Measurements from ENCODE around the gene ZNF518A. TPM values are rescaled to one million over a fixed set of nuclear protein-coding genes. Genes with fewer than 3 reads are reported as not detected.

Gene ZNF518A
- total and polyA plus RNA-seq, 2 of the 8 experiments (the other 6 are each of a cell fraction or from before 2014, with no cell fraction given) = 6.6 to 34.8 TPM

DNA sequence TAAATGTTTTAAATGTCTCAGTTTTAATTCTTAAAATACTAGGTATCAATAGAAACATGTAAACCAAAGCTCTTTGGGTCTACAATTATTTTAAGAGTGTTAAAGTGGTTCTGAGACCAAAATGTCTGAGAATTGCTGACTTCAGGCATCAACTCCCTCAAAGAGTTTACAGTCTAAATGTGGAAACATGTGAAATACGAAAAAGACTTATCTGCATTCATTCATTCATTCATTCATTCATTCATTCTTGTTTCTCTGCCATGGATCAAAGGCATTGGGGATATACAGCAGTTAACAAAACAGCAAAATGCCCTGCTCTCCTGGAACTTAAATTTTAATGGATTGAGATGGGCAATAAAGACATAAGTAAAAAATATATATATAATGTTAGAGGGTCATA is 71.4 kb downstream of the ZNF518A start:
- ChIA-PET CTCF (ENCODE audit: partially characterized antibody) (interaction anchor here (0.6 to 1.9 kb wide), 2 partner anchors 28 to 674 kb away, joined by 4 to 5 read pairs; no protein-coding TSS in a partner anchor), POLR2A (ENCODE audit: partially characterized antibody) (no interaction called here)
- Histone ChIP-seq H3K27ac (ENCODE audit: low read depth, low read length) (no peak overlapping the region), H3K79me1 (ENCODE audit: low read depth, low read length) (no peaks in the 10 kb centered on the region), H4K8ac (ENCODE audit: extremely low read depth, insufficient read depth, low read length) (no peak overlapping the region), H2BK12ac (ENCODE audit: low read depth, low read length) (no peak overlapping the region), H3K9me3 (ENCODE audit: insufficient read depth in 2 of 2, low read depth in 1 of 2, low read length in 1 of 2) (no peaks in the 10 kb centered on the region), H3K18ac (ENCODE audit: extremely low read depth, low read length) (no peak overlapping the region), H3K56ac (replicated peaks; ENCODE audit: insufficient read length, low read depth, low read length) (no peak overlapping the region), H2BK15ac (ENCODE audit: low read length) (no peak overlapping the region), H2AK5ac (ENCODE audit: low read depth, low read length) (no peak overlapping the region), H3K4me3 (ENCODE audit: extremely low read depth in 1 of 4, insufficient read depth in 2 of 4, low read depth in 3 of 4, low read length in 4 of 4) (no peak overlapping the region), H4K91ac (replicated peaks; ENCODE audit: insufficient read length, low read length) (no peak overlapping the region), H3K27me3 (replicated peaks in 1 of 4; ENCODE audit: control insufficient read depth in 3 of 4, extremely low read depth in 1 of 4, insufficient read depth in 3 of 4, low read length in 3 of 4) (no peaks in the 10 kb centered on the region), H3K4me2 (ENCODE audit: insufficient read depth in 1 of 2, low read depth in 2 of 2, low read length in 2 of 2) (no peak overlapping the region), H2AFZ (ENCODE audit: low read length) (no peak overlapping the region), H4K20me1 (replicated peaks in 1 of 2; ENCODE audit: control insufficient read depth in 1 of 2, insufficient read depth in 2 of 2, low read length in 2 of 2) (no peaks in the 10 kb centered on the region), H3K36me3 (ENCODE audit: control insufficient read depth in 2 of 4, insufficient read depth in 4 of 4, low read length in 3 of 4) (no peaks in the 10 kb centered on the region), H3K23ac (ENCODE audit: insufficient read length) (no peak overlapping the region), H2BK20ac (ENCODE audit: low read length) (no peak overlapping the region), H3K14ac (ENCODE audit: insufficient read length) (no peak overlapping the region), H3K4me1 (replicated peaks in 1 of 4; ENCODE audit: control insufficient read depth in 3 of 4, insufficient read depth in 4 of 4, low read length in 3 of 4) (peaks cover 4 to 7% (median 6%) of the 10 kb centered on the region in 4 experiments; a peak in 6 of 7 replicates), H3K79me2 (ENCODE audit: control insufficient read depth in 1 of 2, insufficient read depth in 2 of 2, low read length in 2 of 2) (no peaks in the 10 kb centered on the region), H3K4ac (replicated peaks; ENCODE audit: insufficient read length, low read depth, low read length) (no peak overlapping the region), H3K9ac (replicated peaks in 1 of 4; ENCODE audit: extremely low read depth in 1 of 4, low read depth in 3 of 4, low read length in 3 of 4) (no peak overlapping the region), H2BK120ac (replicated peaks; ENCODE audit: low read depth, low read length) (no peak overlapping the region), H2BK5ac (ENCODE audit: low read depth, low read length) (no peak overlapping the region), H4K5ac (ENCODE audit: insufficient read length, low read depth, low read length) (no peak overlapping the region), H3K23me2 (ENCODE audit: low read depth, low read length) (no peaks in the 10 kb centered on the region)
- WGBS, 2 experiments (ENCODE audit: extremely low coverage in 1 of 2, insufficient coverage in 1 of 2, insufficient read length in 1 of 2, insufficient replicate concordance in 2 of 2, low coverage in 1 of 2, low lambda C conversion rate in 2 of 2, missing lambda C conversion rate in 1 of 2) = 85% methylated on average over 1 of the region's 1 CpG; no CpG with 5 or more reads in 1 of the 2 experiments
- FAIRE-seq = no peak
- TF ChIP-seq HDAC2 (IDR thresholded peaks at IDR 0.05; ENCODE audit: borderline replicate concordance in 1 of 2, low read depth in 2 of 2, low read length in 2 of 2) = no peak
- TF ChIP-seq RAD21 (IDR thresholded peaks at IDR 0.05 in 1 of 2, conservative IDR thresholded peaks at IDR 0.05 in 1 of 2; ENCODE audit: low read depth in 2 of 2, low read length in 2 of 2) = no peak
- no peak for TF ChIP-seq TEAD4 (IDR thresholded peaks at IDR 0.05; ENCODE audit: low read depth, low read length)
- no peak for TF ChIP-seq POU5F1 (IDR thresholded peaks at IDR 0.05; ENCODE audit: low read depth, low read length)
- no peak for TF ChIP-seq SIRT6 (IDR thresholded peaks at IDR 0.05; ENCODE audit: low read length)
- TF ChIP-seq TAF1 (IDR thresholded peaks at IDR 0.05; ENCODE audit: low read depth, low read length) = no peak
- TF ChIP-seq BACH1 (IDR thresholded peaks at IDR 0.05; ENCODE audit: low read length) = no peak
- no peak for DNase-seq (ENCODE audit: low read depth in 1 of 2, low spot score in 2 of 2)

Measured in H1 (cell line).